GM21723 (cell line): ENCODE measurements around the gene CXCL9.
"Not testable (repeated sequence)": the region's sequence is repeated elsewhere in the genome, so short reads cannot be mapped to it uniquely, and the experiment has no call there.

Experiments used
- ATAC-seq: cut with Tn5 transposase; IDR thresholded peaks from one replicate; pipeline ENCODE4 v1.9.1; 2021; ENCODE audit warnings: mild to moderate bottlenecking, moderate library complexity; ENCODE audit not compliant: unreplicated experiment

CXCL9 gene

DNA sequence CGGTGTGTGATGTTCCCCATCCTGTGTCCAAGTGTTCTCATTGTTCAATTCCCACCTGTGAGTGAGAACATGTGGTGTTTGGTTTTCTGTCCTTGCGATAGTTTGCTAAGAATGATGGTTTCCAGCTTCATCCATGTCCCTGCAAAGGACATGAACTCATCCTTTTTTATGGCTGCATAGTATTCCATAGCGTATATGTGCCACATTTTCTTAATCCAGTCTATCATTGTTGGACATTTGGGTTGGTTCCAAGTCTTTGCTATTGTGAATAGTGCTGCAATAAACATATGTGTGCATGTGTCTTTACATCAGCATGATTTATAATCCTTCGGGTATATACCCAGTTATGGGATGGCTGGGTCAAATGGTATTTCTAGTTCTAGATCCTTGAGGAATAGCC lies 45.2 kb downstream of the CXCL9 start:
- ATAC-seq, result not testable (repeated sequence)

DNA sequence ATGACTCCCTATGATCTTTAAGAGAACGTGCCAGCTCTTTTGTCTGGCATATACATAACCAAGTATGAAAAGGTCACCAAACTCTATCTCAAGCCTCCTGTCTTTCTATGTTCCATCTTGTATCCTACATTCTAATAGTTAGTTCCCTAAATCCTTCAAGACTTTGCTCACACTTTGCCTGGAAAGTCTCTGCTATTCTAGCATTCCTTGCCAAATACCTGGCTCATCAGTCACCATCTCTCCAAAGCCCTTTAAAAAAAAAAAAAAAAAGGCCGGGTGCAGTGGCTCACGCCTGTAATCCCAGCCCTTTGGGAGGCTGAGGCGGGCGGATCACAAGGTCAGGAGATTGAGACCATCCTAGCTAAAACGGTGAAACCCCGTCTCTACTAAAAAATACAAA lies 48.8 kb downstream of the CXCL9 start:
- not testable (repeated sequence) for ATAC-seq

DNA sequence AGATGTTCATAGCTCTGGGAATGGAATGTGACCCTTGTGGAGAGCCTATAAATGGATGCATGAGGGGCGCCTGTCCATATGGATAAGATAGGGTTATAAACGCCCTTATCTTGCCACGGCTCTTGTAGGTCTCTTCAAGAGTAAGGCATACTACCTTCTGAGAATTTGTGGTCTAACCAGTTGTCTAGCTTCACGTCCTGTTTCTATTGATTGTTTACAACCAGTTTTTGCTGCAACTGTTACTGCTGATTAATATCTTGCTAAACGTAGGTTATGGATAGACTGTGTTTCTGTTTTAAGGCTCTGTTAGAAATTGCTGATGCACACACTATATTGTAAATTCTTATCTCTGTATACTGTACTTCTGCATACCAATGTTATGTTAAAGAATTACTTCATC lies 52.5 kb downstream of the CXCL9 start:
- ATAC-seq, result not testable (repeated sequence)

DNA sequence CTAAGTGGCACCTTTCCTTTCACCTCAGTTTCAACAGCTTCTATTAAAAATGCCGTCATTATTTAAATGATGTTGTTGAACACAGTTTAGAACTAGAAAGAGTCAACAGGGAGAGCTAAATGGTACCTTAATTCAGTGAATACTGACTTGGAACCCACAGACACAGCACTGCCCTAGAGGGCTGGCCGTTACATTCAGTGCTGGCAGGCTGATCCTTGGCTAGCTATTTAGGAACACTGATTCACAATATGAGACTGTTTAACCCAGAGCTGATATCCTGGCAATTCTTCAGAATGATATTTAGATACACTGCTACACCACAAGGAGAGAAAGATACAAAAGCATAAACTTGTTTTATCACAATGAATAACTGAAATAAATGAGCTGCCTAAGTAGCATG lies 53.8 kb downstream of the CXCL9 start:
- no peak for ATAC-seq
